Liver (tissue), 3 donors: ENCODE measurements around the gene PRKCH.

Experiments
- CTCF ChIP-seq: fragments of 150-350 bp; IDR thresholded peaks from 2 replicates; pipeline ENCODE4 v1.5.1; 2017; ENCODE audit warnings: improper control_type of control experiment, low read depth, low read length; ENCODE audit not compliant: missing input control
- EGR1 ChIP-seq, 2 donors: IDR thresholded peaks; 2 replicates each; pipeline ENCODE4 v1.6.1; 2016 to 2018; ENCODE audit warnings: antibody characterized with exemption in 2 of 2, low read depth in 2 of 2
- HNF4G ChIP-seq: IDR thresholded peaks from 2 replicates; pipeline ENCODE4 v1.6.1; 2016; ENCODE audit warnings: antibody characterized with exemption
- JUND ChIP-seq, 2 donors: IDR thresholded peaks; 2 replicates each; pipeline ENCODE4 v1.6.1; 2016; ENCODE audit warnings: antibody characterized with exemption in 2 of 2
- RAD21 ChIP-seq, 2 donors: IDR thresholded peaks; 2 replicates each; pipeline ENCODE4 v1.6.1; 2016; ENCODE audit warnings: antibody characterized with exemption in 2 of 2, mild to moderate bottlenecking in 2 of 2
- RXRA ChIP-seq, 2 donors: IDR thresholded peaks; 2 replicates each; pipeline ENCODE4 v1.6.1; 2017 to 2018; ENCODE audit warnings: antibody characterized with exemption in 2 of 2, mild to moderate bottlenecking in 1 of 2
- SP1 ChIP-seq: IDR thresholded peaks from 2 replicates; pipeline ENCODE4 v1.6.1; 2018; ENCODE audit warnings: antibody characterized with exemption, mild to moderate bottlenecking
- TAF1 ChIP-seq: conservative IDR thresholded peaks from 2 replicates; pipeline ENCODE4 v1.6.1; 2016; ENCODE audit warnings: antibody characterized with exemption, mild to moderate bottlenecking
- YY1 ChIP-seq: IDR thresholded peaks from 2 replicates; pipeline ENCODE4 v1.6.1; 2016; ENCODE audit warnings: antibody characterized with exemption, mild to moderate bottlenecking
- ZBTB33 ChIP-seq: IDR thresholded peaks from 2 replicates; pipeline ENCODE4 v1.6.1; 2016; ENCODE audit warnings: antibody characterized with exemption
- TF ChIP-seq, protein P1 (sequence below): IDR thresholded peaks from 2 replicates; pipeline ENCODE4 v1.6.1; 2016; ENCODE audit warnings: antibody characterized with exemption
- TF ChIP-seq, protein P2 (sequence below): IDR thresholded peaks from 2 replicates; pipeline ENCODE4 v1.6.1; 2016; ENCODE audit warnings: antibody characterized with exemption, mild to moderate bottlenecking
- TF ChIP-seq, protein P3 (sequence below): IDR thresholded peaks from 2 replicates; pipeline ENCODE4 v1.6.1; 2016; ENCODE audit warnings: antibody characterized with exemption
- donor health status: healthy.
- donor health status: healthy.

- no peak for TF ChIP-seq CTCF
- TF ChIP-seq YY1: no peak
- TF ChIP-seq JUND (IDR thresholded peaks at IDR 0.05): no peak
- TF ChIP-seq RXRA (IDR thresholded peaks at IDR 0.05): no peak
- no peak for TF ChIP-seq ZBTB33
- TF ChIP-seq, protein P1, sequence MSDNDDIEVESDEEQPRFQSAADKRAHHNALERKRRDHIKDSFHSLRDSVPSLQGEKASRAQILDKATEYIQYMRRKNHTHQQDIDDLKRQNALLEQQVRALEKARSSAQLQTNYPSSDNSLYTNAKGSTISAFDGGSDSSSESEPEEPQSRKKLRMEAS: no peak
- TF ChIP-seq, protein P2, sequence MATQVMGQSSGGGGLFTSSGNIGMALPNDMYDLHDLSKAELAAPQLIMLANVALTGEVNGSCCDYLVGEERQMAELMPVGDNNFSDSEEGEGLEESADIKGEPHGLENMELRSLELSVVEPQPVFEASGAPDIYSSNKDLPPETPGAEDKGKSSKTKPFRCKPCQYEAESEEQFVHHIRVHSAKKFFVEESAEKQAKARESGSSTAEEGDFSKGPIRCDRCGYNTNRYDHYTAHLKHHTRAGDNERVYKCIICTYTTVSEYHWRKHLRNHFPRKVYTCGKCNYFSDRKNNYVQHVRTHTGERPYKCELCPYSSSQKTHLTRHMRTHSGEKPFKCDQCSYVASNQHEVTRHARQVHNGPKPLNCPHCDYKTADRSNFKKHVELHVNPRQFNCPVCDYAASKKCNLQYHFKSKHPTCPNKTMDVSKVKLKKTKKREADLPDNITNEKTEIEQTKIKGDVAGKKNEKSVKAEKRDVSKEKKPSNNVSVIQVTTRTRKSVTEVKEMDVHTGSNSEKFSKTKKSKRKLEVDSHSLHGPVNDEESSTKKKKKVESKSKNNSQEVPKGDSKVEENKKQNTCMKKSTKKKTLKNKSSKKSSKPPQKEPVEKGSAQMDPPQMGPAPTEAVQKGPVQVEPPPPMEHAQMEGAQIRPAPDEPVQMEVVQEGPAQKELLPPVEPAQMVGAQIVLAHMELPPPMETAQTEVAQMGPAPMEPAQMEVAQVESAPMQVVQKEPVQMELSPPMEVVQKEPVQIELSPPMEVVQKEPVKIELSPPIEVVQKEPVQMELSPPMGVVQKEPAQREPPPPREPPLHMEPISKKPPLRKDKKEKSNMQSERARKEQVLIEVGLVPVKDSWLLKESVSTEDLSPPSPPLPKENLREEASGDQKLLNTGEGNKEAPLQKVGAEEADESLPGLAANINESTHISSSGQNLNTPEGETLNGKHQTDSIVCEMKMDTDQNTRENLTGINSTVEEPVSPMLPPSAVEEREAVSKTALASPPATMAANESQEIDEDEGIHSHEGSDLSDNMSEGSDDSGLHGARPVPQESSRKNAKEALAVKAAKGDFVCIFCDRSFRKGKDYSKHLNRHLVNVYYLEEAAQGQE: no peak
- TF ChIP-seq, protein P3, sequence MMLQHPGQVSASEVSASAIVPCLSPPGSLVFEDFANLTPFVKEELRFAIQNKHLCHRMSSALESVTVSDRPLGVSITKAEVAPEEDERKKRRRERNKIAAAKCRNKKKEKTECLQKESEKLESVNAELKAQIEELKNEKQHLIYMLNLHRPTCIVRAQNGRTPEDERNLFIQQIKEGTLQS: no peak
- TF ChIP-seq TAF1: no peak
- TF ChIP-seq SP1: no peak
- no peak for TF ChIP-seq EGR1 (IDR thresholded peaks at IDR 0.05; ENCODE audit: low read depth in 2 of 2)
- no peak for TF ChIP-seq HNF4G
- TF ChIP-seq RAD21 (IDR thresholded peaks at IDR 0.05): no peak
Measured at GRCh38 chr14:61332658-61333029, 11.3 kb downstream of the PRKCH start.
